Keratinocyte (primary cell): ENCODE data around the gene SETBP1.

ENCODE experiments used
- EZH2 ChIP-seq: IDR thresholded peaks from one replicate; pipeline ENCODE4 v1.6.1; 2012; ENCODE audit warnings: inconsistent platforms, mild to moderate bottlenecking, low read length, moderate library complexity
- TF ChIP-seq, protein P1 (sequence below), 3 experiments: IDR thresholded peaks in 1 of 3; conservative IDR thresholded peaks in 1 of 3; optimal IDR thresholded peaks in 1 of 3; 2 replicates in 2 of 3; 3 replicates in 1 of 3; pipeline versions ENCODE3 to v1.5.1; 2011; ENCODE audit warnings: low read length in 3 of 3, mild to moderate bottlenecking in 3 of 3, moderate library complexity in 2 of 3, control low read depth in 1 of 3, inconsistent platforms in 1 of 3; ENCODE audit not compliant: insufficient read depth in 2 of 3; ENCODE audit errors: extremely low read depth in 1 of 3

DNA sequence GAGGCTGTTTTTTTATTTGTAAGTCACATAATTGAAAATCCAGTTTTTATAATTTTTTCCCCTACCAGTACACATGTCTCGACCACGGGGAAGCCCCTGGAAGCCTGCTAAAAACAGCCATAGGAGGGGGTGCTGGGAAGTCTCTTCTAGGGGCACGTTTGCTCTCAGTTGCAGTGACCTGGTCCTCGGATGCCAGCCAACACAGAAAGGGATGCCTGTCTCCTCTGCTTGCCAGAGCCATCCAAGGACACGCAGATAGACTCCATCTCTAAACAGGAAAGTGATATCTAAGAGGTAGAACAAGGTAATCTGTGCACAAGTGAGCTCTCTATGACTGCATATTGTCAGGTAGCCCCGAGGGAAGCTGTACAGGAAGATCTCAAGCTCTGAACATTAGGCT lies 255.8 kb downstream of the SETBP1 start:
- no peak for TF ChIP-seq EZH2
- TF ChIP-seq, protein P1, sequence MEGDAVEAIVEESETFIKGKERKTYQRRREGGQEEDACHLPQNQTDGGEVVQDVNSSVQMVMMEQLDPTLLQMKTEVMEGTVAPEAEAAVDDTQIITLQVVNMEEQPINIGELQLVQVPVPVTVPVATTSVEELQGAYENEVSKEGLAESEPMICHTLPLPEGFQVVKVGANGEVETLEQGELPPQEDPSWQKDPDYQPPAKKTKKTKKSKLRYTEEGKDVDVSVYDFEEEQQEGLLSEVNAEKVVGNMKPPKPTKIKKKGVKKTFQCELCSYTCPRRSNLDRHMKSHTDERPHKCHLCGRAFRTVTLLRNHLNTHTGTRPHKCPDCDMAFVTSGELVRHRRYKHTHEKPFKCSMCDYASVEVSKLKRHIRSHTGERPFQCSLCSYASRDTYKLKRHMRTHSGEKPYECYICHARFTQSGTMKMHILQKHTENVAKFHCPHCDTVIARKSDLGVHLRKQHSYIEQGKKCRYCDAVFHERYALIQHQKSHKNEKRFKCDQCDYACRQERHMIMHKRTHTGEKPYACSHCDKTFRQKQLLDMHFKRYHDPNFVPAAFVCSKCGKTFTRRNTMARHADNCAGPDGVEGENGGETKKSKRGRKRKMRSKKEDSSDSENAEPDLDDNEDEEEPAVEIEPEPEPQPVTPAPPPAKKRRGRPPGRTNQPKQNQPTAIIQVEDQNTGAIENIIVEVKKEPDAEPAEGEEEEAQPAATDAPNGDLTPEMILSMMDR (optimal IDR thresholded peaks at IDR 0.05 in 1 of 3, IDR thresholded peaks at IDR 0.05 in 1 of 3, conservative IDR thresholded peaks at IDR 0.05 in 1 of 3; ENCODE audit: extremely low read depth in 1 of 3, insufficient read depth in 2 of 3, low read length in 3 of 3), result no peak
